ENCODE results near the gene GPR132.

DNA sequence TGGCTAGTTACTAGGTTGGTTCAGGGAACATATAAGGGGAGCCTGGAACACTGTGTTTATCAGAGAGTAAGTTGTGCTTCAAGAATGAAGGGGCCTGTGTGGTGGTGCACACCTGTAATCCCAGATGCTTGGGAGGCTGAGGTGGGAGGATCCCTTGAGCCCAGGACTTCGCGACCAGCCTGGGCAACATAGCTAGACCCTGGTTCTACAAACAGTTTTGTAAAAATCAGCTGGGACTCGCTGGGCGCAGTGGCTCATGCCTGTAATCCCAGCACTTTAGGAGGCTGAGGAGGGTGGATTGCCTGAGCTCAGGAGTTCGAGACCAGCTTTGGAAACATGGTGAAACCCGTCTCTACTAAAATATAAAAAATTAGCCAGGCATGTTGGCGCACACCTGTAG is 42.1 kb upstream of the GPR132 start:
- TF ChIP-seq, protein P1, sequence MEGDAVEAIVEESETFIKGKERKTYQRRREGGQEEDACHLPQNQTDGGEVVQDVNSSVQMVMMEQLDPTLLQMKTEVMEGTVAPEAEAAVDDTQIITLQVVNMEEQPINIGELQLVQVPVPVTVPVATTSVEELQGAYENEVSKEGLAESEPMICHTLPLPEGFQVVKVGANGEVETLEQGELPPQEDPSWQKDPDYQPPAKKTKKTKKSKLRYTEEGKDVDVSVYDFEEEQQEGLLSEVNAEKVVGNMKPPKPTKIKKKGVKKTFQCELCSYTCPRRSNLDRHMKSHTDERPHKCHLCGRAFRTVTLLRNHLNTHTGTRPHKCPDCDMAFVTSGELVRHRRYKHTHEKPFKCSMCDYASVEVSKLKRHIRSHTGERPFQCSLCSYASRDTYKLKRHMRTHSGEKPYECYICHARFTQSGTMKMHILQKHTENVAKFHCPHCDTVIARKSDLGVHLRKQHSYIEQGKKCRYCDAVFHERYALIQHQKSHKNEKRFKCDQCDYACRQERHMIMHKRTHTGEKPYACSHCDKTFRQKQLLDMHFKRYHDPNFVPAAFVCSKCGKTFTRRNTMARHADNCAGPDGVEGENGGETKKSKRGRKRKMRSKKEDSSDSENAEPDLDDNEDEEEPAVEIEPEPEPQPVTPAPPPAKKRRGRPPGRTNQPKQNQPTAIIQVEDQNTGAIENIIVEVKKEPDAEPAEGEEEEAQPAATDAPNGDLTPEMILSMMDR (IDR thresholded peaks at IDR 0.05; ENCODE audit: insufficient read depth, low read length) = no peak
- TF ChIP-seq, protein P2, sequence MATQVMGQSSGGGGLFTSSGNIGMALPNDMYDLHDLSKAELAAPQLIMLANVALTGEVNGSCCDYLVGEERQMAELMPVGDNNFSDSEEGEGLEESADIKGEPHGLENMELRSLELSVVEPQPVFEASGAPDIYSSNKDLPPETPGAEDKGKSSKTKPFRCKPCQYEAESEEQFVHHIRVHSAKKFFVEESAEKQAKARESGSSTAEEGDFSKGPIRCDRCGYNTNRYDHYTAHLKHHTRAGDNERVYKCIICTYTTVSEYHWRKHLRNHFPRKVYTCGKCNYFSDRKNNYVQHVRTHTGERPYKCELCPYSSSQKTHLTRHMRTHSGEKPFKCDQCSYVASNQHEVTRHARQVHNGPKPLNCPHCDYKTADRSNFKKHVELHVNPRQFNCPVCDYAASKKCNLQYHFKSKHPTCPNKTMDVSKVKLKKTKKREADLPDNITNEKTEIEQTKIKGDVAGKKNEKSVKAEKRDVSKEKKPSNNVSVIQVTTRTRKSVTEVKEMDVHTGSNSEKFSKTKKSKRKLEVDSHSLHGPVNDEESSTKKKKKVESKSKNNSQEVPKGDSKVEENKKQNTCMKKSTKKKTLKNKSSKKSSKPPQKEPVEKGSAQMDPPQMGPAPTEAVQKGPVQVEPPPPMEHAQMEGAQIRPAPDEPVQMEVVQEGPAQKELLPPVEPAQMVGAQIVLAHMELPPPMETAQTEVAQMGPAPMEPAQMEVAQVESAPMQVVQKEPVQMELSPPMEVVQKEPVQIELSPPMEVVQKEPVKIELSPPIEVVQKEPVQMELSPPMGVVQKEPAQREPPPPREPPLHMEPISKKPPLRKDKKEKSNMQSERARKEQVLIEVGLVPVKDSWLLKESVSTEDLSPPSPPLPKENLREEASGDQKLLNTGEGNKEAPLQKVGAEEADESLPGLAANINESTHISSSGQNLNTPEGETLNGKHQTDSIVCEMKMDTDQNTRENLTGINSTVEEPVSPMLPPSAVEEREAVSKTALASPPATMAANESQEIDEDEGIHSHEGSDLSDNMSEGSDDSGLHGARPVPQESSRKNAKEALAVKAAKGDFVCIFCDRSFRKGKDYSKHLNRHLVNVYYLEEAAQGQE (IDR thresholded peaks at IDR 0.05; ENCODE audit: insufficient replicate concordance, low read depth) = no peak
- TF ChIP-seq POLR2AphosphoS5 (IDR thresholded peaks at IDR 0.05; ENCODE audit: low read depth) = no peak
- TF ChIP-seq SPI1 (IDR thresholded peaks at IDR 0.05; ENCODE audit: borderline replicate concordance, low read depth) = no peak
- no peak for TF ChIP-seq GABPA (IDR thresholded peaks at IDR 0.05; ENCODE audit: low read depth)

Measured in HL-60 (cell line).